HG03045 (cell line): Measurements from ENCODE around the gene ARHGEF17.
A peak's percentile ranks its signal among the peaks of the same experiment; 100 is the strongest.
"Not testable (repeated sequence)": the region's sequence is repeated elsewhere in the genome, so short reads cannot be mapped to it uniquely, and the experiment has no call there.

Experiments used
- ATAC-seq: cut with Tn5 transposase; IDR thresholded peaks from one replicate; pipeline ENCODE4 v1.9.1; 2021; ENCODE audit warnings: mild to moderate bottlenecking, moderate library complexity; ENCODE audit not compliant: unreplicated experiment

Gene ARHGEF17

DNA sequence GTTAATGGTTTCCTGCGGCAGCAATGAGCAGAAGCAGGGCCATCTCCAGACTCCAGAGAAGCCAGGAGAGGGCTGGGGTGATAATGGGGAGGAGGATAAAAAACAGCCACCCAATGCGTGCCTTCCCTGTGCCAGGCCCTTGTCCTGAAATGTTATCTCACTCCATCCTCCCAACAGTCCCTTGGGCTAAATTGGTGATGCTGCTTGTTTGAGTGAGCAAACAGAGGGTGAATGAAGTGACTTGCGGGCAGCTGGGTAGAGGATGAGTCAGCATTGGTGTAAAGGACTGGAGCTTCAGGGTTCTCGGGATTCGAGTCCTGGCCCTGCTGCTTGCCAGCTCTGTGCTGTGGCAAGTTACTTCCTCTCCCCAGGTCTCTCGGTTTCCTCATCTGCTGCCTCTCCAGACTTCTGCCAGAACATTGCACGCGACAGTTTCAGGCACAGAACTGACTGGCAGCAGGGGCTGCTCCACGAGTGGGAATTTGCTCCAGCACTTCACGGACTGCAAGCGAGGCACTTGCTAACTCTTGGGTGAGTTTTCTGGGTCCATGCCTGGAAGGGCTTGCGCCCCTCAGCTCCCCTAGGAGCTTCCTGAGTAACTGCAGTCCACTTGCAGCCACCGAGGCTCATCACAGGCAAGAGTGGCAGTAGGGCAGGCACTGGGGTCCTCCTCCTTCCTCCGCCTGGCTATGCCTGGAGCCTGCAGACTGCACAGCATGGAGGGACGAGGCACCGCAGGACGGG, 36.0 kb upstream of the ARHGEF17 start, which contains the start of gene P2RY6:
Gene P2RY6, plus strand, starts transcription at position 403 of the 744 bp plus-strand sequence. CDS start 24,181 bp downstream, outside the sequence.
- no peak for ATAC-seq

DNA sequence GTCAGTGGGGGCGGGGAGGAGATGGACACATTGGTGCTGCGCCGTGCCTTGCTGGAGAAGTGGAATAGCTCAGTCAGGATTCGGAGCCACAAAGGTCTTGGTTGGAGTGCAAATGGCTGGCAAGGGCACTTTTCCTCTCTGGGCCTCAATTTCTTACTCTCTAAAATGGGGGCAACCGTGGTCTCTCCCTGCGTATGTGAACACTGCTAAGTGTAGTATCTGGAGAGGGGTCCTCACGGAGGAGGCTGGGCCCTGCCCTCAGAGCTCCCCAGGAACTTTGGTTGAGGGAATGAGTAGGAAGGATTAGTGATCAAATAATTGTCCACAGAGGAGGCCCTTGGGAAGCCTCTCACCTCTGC, 35.4 kb upstream of the ARHGEF17 start:
- ATAC-seq: no peak

- no peak for ATAC-seq
Measured at GRCh38 chr11:73273222-73273895, 34.7 kb upstream of the ARHGEF17 start.

- ATAC-seq: not testable (repeated sequence)
Measured at GRCh38 chr11:73274191-73274590, 33.9 kb upstream of the ARHGEF17 start.

DNA sequence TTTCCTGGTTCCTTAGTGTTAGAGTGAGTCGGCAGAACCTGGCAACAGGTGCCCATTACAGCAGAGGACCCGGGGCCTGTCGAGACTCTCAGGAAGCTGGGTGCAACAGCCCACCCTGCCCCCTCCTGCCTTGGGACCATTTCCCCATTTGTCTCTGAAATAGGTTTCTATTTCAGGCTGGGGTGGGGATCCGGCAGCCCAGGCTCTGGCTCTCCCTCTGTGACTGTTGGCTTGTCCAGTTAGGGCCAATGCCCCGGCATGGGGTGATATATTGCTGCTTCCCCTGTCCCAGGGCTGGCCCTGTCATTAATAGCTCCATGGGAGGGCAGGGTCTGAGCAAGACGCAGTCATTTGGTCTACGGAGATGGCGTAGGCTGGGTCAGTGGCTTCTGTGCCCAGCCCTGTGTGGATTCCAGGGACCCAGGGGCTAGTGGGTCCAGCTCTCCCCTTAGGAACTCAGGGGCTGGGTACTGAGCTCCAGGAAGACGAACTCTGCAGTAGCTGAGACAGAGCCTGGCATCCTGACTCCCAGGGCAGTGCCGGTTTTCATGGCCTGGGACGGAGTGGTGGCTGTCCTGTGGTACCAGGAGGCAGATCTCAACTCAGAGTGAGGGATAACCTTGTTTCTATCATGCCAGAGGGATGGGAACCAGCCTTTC, 33.2 kb upstream of the ARHGEF17 start:
- ATAC-seq: no peak

DNA sequence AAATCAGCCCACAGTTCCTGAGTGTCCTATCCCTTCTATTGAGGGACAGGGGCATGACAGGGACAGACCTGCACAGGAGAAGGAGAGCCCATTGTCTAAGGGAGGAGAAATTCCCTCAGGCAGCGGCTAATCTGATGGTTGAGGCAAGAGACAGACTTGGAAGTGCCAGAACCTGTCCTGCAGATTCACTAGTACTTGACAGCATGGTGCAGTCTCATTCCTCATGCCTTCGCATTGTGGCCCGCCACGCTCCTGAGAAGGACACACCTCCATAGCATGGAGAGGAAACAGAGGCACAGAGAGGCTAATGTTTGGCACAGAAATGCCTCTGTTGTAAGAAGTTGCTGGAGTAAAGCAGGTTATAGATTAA, 32.7 kb upstream of the ARHGEF17 start:
- ATAC-seq: no peak

DNA sequence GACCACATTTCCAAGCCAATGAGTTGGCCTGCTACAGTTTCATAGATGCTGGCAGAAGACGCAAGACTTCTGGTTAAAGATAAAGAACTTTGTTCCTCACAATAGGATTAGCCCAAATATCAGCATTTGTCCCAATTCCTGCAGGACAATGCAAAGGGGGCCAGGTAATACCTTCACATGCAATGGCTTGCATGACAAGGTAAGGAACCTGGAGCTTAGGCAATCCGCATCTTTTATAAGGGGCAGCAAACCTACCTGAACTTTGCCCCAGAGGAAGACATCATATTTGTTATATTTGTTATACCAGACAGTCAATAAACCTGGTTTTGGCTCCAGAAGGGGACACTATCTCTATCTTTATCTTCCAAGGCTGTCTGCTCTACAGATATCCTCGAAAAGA, 30.6 kb upstream of the ARHGEF17 start:
- ATAC-seq: no peak

DNA sequence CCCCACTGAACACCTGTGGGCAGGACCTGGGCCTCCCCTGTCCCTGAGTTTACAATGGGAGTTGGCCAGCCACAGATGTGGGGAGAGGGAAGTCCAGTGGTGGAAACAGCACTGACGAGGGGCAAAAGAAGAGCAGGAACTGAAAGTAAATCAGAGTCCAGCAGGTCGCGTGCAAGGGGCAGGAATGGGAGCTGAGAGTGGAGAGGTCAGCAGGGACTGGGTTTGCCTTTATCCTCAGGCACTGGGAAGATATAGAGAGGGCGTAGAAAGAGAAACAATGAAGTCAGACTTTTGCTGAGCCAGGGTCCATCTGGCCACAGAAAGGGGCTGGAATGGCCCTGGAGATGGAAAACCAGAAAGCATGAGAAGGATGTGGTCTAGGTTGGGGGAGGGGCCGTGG, 27.4 kb upstream of the ARHGEF17 start:
- ATAC-seq: no peak

GRCh38 chr11:73281201-73281741, 26.8 kb upstream of the ARHGEF17 start:
- no peak for ATAC-seq

DNA sequence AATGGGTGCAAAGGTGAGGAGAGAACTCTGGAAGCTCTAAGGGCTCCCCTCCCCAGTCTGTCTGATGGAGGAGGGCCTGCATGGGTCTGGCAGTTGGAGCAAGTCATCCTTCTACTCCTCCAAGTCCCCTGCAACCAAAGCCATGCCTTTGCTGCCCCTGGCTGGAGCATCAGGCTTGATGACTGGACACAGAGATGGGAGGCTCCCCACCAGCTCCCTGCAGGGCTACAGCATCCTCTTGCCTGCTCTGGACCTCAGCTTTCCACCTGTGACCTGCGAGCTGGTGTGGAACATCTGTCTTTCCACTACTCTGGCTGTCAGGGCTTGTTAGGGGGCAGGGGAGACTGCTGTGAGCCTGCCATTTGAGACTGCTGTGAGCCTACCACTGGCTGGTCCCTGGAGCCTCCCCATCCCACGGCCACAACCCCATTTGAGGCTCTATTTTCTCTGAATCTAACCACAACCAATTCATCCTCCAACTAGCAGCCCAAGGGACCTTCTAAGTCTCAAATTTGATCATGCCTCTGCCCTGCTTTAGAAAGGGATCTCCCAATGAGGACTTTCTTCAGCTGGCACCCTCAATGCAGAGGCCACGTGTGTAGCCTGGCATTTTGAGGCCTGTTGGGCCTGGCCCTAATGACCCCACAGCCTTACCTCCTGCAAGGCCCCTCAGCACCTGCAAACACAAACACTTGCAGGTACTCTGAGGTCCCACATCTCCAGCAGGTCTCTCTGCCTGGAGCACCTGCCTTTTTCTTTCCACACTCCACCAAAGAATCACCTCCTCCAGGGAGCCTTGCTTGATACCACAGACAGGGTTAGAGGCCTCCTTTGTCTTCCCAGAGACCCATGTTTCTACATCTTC, 26.0 kb upstream of the ARHGEF17 start:
- ATAC-seq: no peak

GRCh38 chr11:73283276-73284000, 24.6 kb upstream of the ARHGEF17 start:
- no peak for ATAC-seq

- no peak for ATAC-seq
Measured at GRCh38 chr11:73284106-73284505, 24.0 kb upstream of the ARHGEF17 start.

- no peak for ATAC-seq
Measured at GRCh38 chr11:73285721-73286120, 22.4 kb upstream of the ARHGEF17 start.

DNA sequence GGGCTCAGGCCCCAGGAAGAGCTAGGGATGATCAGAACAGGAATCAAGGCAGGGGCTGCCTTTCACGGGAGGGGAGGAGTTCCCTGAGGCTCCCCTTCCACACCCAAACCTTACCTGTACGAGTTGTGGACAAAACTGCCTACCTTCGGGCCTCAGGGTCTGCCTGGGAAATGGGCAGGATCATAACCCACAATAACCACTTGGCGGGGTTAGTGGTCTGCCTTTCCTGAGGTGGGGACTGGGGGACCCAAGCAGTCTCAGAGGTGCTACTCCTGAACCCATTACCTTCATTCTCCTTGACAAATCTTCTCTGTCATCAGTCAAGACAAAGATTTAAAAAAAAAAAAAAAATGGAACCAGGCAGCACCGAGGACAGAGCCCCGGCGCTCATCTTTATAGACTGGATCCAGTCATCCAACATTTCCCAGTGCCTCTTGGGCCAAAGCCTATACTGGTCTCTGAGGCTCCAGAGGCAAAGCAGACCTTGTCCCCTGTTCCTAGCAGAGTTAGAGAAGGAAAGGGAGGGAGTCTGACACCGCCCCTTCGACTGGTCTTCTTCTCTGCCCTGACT, 21.8 kb upstream of the ARHGEF17 start:
- ATAC-seq: no peak

GRCh38 chr11:73287400-73288101, 20.5 kb upstream of the ARHGEF17 start:
- no peak for ATAC-seq

DNA sequence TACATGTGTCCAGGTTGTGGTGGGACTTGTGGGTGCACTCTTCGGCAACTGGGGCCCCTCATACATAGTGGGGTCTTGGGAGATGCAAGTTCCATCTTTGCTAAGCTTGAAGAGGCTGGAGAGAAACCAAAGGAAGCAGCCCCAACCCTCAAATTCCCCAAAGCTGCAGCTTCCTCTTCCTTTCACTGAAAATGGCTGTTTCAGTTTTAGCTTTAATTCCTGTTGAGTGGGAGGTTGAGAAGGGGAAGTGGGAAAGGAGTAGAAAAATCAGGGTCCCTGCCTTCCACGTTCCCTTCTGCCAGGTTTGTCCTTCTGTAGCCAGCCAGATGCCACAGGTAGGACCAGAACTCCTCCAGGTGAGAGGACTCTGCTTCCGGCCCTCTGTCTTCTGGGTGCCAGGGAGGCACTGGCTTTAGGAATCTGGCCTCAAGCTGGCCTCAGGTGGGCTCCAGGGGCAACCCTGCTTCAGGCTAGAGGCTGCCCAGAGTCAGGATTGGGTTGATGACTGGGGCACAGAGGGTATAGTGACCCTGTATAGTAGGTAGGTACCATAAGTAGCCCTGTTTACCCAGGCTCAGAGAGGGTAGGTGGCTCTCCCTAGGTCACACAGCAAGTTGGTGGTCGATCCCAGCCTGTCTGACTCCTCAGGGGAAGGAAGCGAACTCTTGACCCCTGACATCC, 19.7 kb upstream of the ARHGEF17 start:
- no peak for ATAC-seq

- peak; percentile 68 for ATAC-seq
Measured at GRCh38 chr11:73288873-73289707, 19.0 kb upstream of the ARHGEF17 start.

DNA sequence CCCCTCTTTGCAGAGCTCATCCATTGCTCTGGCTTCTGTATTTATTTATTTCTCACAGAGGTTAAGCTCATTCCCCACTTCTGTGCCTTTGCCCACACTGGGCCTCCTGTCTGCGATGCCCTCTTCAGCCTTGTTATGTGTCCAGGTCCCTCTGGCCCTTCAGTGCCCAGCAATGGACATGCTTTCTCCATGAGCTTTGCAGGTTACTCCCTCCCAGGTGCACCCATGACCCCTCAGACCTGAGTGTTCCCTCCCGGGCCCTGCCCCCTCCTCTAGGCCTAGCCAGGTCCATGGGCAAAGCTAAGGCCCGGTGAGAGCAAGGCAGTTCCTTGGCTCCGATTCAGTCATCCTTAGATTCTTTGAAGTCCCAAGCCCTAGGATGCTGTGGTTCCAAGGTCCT, 17.5 kb upstream of the ARHGEF17 start:
- no peak for ATAC-seq
